ENCODE measurements around the gene EAF2. TPM values are rescaled to one million over a fixed set of nuclear protein-coding genes. Genes with fewer than 3 reads are reported as not detected.

The EAF2 gene
- total RNA-seq, 1 donor from 2014 or later, result 2.7 TPM

Other genes starting within 250 kb of the EAF2 start
- gene FBXO40, start 241.8 kb upstream of the EAF2 start, total RNA-seq, result 0.08 TPM in 1 of 3 replicates, not detected in the others
- gene HCLS1, start 174.3 kb upstream of the EAF2 start, total RNA-seq, result 0.44 to 1.4 TPM (median 0.82 TPM) in 3 replicates
- gene GOLGB1, start 85.5 kb upstream of the EAF2 start, total RNA-seq, result 63.6 to 88.0 TPM (median 65.0 TPM) in 3 replicates
- gene IQCB1, start 149 bp upstream of the EAF2 start, total RNA-seq, result 12.6 to 15.5 TPM (median 13.2 TPM) in 3 replicates
- gene SLC15A2, start 59.2 kb downstream of the EAF2 start, total RNA-seq, result 0.92 to 4.1 TPM (median 1.4 TPM) in 3 replicates
- gene ILDR1, start 187.0 kb downstream of the EAF2 start, total RNA-seq, result not detected in 3 replicates
- not detected in 3 replicates for gene CD86, start 220.2 kb downstream of the EAF2 start, total RNA-seq

Data from chondrocyte (in vitro differentiated cells).